ENCODE data around the gene PITX1.

The PITX1 gene

DNA sequence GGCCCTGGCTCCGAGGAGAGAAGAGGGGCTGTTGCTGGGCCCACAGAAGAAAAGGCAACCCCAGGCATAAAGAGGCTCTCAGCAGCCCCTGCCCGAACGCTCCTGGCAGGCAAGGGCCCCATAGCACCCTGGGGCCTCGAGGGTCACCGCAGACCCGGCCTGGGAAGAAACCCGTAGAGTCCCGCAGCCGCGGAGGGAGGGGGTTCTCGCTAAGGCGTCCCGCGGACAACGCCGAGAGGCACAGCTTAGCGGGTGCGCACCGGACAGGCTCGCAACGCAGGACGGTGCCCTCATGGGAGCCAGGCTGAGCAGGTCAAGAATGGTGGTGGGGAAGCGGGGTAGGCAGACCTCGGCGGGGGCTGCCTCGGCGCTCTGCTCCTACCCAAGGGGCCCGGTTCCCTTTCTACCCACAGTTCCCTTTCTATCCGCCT, 6.7 kb downstream of the PITX1 start:
- no peaks in the 10 kb centered on the region for H3K27me3 ChIP-seq (ENCODE audit: insufficient read depth, low read length)
- H3K9ac ChIP-seq (ENCODE audit: low read length): no peak overlapping the region
- no peak overlapping the region for H3K27ac ChIP-seq (ENCODE audit: low read depth, low read length, poor library complexity, severe bottlenecking)
- H3K9me2 ChIP-seq (ENCODE audit: low read depth, low read length): no peaks in the 10 kb centered on the region
- no peaks in the 10 kb centered on the region for H3K9me3 ChIP-seq (ENCODE audit: low read length)
- no peaks in the 10 kb centered on the region; the same call in 1 of the 2 replicates for H3F3A ChIP-seq (ENCODE audit: insufficient read depth, low read length)
- H3K36me3 ChIP-seq (ENCODE audit: insufficient read depth, low read length): peaks cover 44% of the 10 kb centered on the region
- no peak overlapping the region for H2AFZ ChIP-seq (ENCODE audit: low read length)
- H3K79me2 ChIP-seq (ENCODE audit: insufficient read depth, low read length): peaks cover 28% of the 10 kb centered on the region
- H4K20me1 ChIP-seq (ENCODE audit: insufficient read depth, low read length): no peaks in the 10 kb centered on the region
- TF ChIP-seq, protein P1, sequence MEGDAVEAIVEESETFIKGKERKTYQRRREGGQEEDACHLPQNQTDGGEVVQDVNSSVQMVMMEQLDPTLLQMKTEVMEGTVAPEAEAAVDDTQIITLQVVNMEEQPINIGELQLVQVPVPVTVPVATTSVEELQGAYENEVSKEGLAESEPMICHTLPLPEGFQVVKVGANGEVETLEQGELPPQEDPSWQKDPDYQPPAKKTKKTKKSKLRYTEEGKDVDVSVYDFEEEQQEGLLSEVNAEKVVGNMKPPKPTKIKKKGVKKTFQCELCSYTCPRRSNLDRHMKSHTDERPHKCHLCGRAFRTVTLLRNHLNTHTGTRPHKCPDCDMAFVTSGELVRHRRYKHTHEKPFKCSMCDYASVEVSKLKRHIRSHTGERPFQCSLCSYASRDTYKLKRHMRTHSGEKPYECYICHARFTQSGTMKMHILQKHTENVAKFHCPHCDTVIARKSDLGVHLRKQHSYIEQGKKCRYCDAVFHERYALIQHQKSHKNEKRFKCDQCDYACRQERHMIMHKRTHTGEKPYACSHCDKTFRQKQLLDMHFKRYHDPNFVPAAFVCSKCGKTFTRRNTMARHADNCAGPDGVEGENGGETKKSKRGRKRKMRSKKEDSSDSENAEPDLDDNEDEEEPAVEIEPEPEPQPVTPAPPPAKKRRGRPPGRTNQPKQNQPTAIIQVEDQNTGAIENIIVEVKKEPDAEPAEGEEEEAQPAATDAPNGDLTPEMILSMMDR (IDR thresholded peaks at IDR 0.05; ENCODE audit: low read length): no peak
- TF ChIP-seq EZH2 (IDR thresholded peaks at IDR 0.05; ENCODE audit: borderline replicate concordance, low read length): no peak
- H3K4me2 ChIP-seq (ENCODE audit: low read length): no peak overlapping the region
- H3K4me3 ChIP-seq (ENCODE audit: low read depth, low read length, poor library complexity, severe bottlenecking): no peak overlapping the region
- H3K4me1 ChIP-seq (ENCODE audit: insufficient read depth, low read length, severe bottlenecking): peaks cover 21% of the 10 kb centered on the region

DNA sequence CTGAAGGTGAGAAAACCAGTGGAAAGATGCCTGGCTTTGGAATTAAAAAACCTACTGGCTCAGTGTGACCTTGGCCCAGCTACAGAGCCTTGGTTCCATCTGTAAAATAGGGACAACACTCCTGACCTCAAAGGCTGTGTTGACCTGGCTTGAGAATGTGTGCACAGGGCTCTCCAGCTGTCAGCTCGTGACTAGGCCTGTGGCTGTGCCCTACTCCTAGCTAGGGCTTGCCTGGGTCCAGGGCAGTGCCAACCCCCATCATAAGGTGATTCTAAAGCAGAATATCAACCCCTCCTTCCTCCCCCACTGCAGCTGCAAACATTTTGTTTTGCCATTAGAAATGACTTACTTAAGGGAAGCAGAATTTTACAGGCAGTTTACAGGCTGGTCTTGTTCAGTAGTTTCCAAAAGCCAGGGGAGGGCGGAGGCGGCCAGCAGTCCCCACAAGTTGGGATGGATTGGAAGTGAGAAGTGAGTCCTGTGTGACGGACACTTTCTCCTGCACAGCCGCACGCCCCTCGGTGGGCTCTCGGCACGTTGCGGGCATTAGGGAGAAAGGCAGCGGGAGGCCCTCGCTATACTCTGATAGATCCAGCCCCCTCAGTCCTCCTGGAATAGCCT, 7.3 kb downstream of the PITX1 start:
- no peak overlapping the region for H3K9ac ChIP-seq (ENCODE audit: low read length)
- no peaks in the 10 kb centered on the region for H3K27me3 ChIP-seq (ENCODE audit: insufficient read depth, low read length)
- H2AFZ ChIP-seq (ENCODE audit: low read length): no peak overlapping the region
- H3K36me3 ChIP-seq (ENCODE audit: insufficient read depth, low read length): peaks cover 44% of the 10 kb centered on the region
- no peak overlapping the region for H3K4me3 ChIP-seq (ENCODE audit: low read depth, low read length, poor library complexity, severe bottlenecking)
- peak overlapping the region; percentile 44 for H3K27ac ChIP-seq (ENCODE audit: low read depth, low read length, poor library complexity, severe bottlenecking)
- H4K20me1 ChIP-seq (ENCODE audit: insufficient read depth, low read length): no peaks in the 10 kb centered on the region
- no peak for TF ChIP-seq EZH2 (IDR thresholded peaks at IDR 0.05; ENCODE audit: borderline replicate concordance, low read length)
- TF ChIP-seq, protein P1 (IDR thresholded peaks at IDR 0.05; ENCODE audit: low read length): no peak
- peaks cover 22% of the 10 kb centered on the region for H3K79me2 ChIP-seq (ENCODE audit: insufficient read depth, low read length)
- H3K9me2 ChIP-seq (ENCODE audit: low read depth, low read length): no peaks in the 10 kb centered on the region
- H3K4me2 ChIP-seq (ENCODE audit: low read length): no peak overlapping the region
- peaks cover 21% of the 10 kb centered on the region for H3K4me1 ChIP-seq (ENCODE audit: insufficient read depth, low read length, severe bottlenecking)
- H3K9me3 ChIP-seq (ENCODE audit: low read length): no peaks in the 10 kb centered on the region
- H3F3A ChIP-seq (ENCODE audit: insufficient read depth, low read length): no peaks in the 10 kb centered on the region; the same call in 1 of the 2 replicates

DNA sequence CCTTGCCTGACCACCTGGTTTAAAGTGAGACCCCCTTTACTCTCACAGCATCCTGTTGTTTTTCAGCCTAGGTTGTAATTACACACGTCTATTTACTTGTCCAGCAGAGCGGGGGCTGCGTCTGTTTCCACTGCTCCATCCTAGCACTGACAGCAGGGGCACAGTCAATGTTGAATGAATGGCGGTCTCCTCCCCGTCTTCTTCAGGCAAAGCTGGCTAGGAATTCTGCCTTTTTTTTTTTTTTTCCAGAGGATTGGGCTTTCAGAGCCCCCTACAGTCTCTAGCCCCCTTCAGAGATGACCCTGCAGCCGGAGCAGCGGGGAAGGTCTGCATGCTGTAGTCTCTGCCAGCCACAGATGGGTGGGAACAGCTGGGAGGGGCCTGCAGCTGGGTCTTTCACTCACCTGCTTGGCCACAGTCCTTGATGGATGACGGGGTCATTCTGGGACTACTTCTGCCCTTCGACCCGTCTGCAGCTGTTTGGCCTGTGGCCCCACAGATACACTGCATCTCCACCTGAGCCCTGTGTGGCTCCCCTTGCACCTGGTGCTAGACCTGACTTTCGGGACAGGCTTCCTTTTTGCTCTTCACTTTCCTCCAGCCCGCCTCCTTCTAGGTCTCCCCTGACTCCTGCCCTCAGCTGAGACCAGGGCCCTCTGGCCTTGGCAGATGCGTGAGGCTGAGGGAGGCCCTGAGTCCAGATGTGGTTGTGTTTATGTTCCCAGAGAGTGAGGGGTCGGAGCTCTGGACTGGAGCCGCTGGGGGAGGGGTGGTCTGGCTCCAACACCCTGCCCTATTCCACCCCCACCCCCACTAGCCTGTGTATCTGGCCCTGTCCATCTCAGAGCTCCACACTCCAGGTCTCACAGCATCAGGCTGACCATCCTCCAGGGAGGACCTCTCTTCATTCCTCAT, 8.0 kb downstream of the PITX1 start:
- peak overlapping the region; percentile 44 for H3K27ac ChIP-seq (ENCODE audit: low read depth, low read length, poor library complexity, severe bottlenecking)
- H3F3A ChIP-seq (ENCODE audit: insufficient read depth, low read length): no peaks in the 10 kb centered on the region; the same call in 1 of the 2 replicates
- TF ChIP-seq, protein P1 (IDR thresholded peaks at IDR 0.05; ENCODE audit: low read length): no peak
- no peak for TF ChIP-seq EZH2 (IDR thresholded peaks at IDR 0.05; ENCODE audit: borderline replicate concordance, low read length)
- no peaks in the 10 kb centered on the region for H3K27me3 ChIP-seq (ENCODE audit: insufficient read depth, low read length)
- no peak overlapping the region for H3K9ac ChIP-seq (ENCODE audit: low read length)
- no peak overlapping the region for H3K4me3 ChIP-seq (ENCODE audit: low read depth, low read length, poor library complexity, severe bottlenecking)
- no peak overlapping the region for H3K4me2 ChIP-seq (ENCODE audit: low read length)
- H3K9me3 ChIP-seq (ENCODE audit: low read length): no peaks in the 10 kb centered on the region
- H2AFZ ChIP-seq (ENCODE audit: low read length): no peak overlapping the region
- no peaks in the 10 kb centered on the region for H4K20me1 ChIP-seq (ENCODE audit: insufficient read depth, low read length)
- peaks cover 18% of the 10 kb centered on the region for H3K79me2 ChIP-seq (ENCODE audit: insufficient read depth, low read length)
- H3K36me3 ChIP-seq (ENCODE audit: insufficient read depth, low read length): peaks cover 43% of the 10 kb centered on the region
- H3K4me1 ChIP-seq (ENCODE audit: insufficient read depth, low read length, severe bottlenecking): peaks cover 13% of the 10 kb centered on the region
- no peaks in the 10 kb centered on the region for H3K9me2 ChIP-seq (ENCODE audit: low read depth, low read length)
